Chondrocyte (in vitro differentiated cells): ENCODE data around the gene CCDC6. TPM values are rescaled to one million over a fixed set of nuclear protein-coding genes. Genes with fewer than 3 reads are reported as not detected.
"Not testable (repeated sequence)": the region's sequence is repeated elsewhere in the genome, so short reads cannot be mapped to it uniquely, and the experiment has no call there.

ENCODE experiments used
- DNase-seq: peaks from one replicate; pipeline ENCODE4 v3.0.0; 2021; ENCODE audit warnings: mixed read lengths, low spot score
- H3K27ac Mint-ChIP-seq: one replicate; pipeline ENCODE4 v1.8.0; 2021; ENCODE audit warnings: mild to moderate bottlenecking, moderate library complexity, mixed read lengths; ENCODE audit not compliant: unreplicated experiment
- H3K27me3 Mint-ChIP-seq: 2 replicates; pipeline ENCODE4 v1.8.0; 2021; ENCODE audit warnings: low read depth, mixed read lengths
- H3K36me3 Mint-ChIP-seq: 2 replicates; pipeline ENCODE4 v1.8.0; 2021; ENCODE audit warnings: low read depth, mixed read lengths
- H3K4me1 Mint-ChIP-seq: 2 replicates; pipeline ENCODE4 v1.8.0; 2021; ENCODE audit warnings: low read depth, mild to moderate bottlenecking, mixed read lengths
- H3K4me3 Mint-ChIP-seq: one replicate; pipeline ENCODE4 v1.8.0; 2021; ENCODE audit warnings: mild to moderate bottlenecking, moderate library complexity, mixed read lengths; ENCODE audit not compliant: unreplicated experiment
- H3K9me3 Mint-ChIP-seq: 2 replicates; pipeline ENCODE4 v1.8.0; 2021; ENCODE audit warnings: low read depth, mixed read lengths
- CTCF ChIP-seq: fragments of 200-600 bp; sonication (generic); IDR thresholded peaks from 2 replicates; pipeline ENCODE4 v1.5.0; 2021; ENCODE audit warnings: antibody characterized with exemption, mild to moderate bottlenecking, moderate library complexity
- total RNA-seq: library from RNA; stranded (reverse); gene quantifications from 3 replicates; pipeline ENCODE4 v1.2.1, GENCODE V29; 2021

CCDC6 gene
- total RNA-seq, 1 donor from 2014 or later, result 59.3 TPM

- no peak for TF ChIP-seq CTCF
- Mint-ChIP-seq H3K27ac (no peak overlapping the region), H3K4me1 (no peaks in the 10 kb centered on the region), H3K27me3 (no peaks in the 10 kb centered on the region), H3K4me3 (no peak overlapping the region), H3K36me3 (peaks cover 30% of the 10 kb centered on the region), H3K9me3 (no peaks in the 10 kb centered on the region)
- DNase-seq, result no peak
Measured at GRCh38 chr10:59799421-59799820, 106.9 kb downstream of the CCDC6 start.

- Mint-ChIP-seq H3K9me3 (no peaks in the 10 kb centered on the region), H3K36me3 (peaks cover 40% of the 10 kb centered on the region), H3K4me3 (no peak overlapping the region), H3K27me3 (no peaks in the 10 kb centered on the region), H3K4me1 (no peaks in the 10 kb centered on the region), H3K27ac (peak overlapping the region; percentile 27)
- no peak for DNase-seq
- no peak for TF ChIP-seq CTCF
Measured at GRCh38 chr10:59793919-59794318, 112.4 kb downstream of the CCDC6 start.

GRCh38 chr10:59792812-59793211 is 113.5 kb downstream of the CCDC6 start:
- DNase-seq, result no peak
- peak overlapping the region; percentile 51 for H3K27ac Mint-ChIP-seq
- no peaks in the 10 kb centered on the region for H3K27me3 Mint-ChIP-seq
- no peaks in the 10 kb centered on the region for H3K9me3 Mint-ChIP-seq
- no peak overlapping the region for H3K4me3 Mint-ChIP-seq
- no peaks in the 10 kb centered on the region for H3K4me1 Mint-ChIP-seq
- H3K36me3 Mint-ChIP-seq, result peaks cover 38% of the 10 kb centered on the region
- TF ChIP-seq CTCF, result no peak

- no peak for DNase-seq
- Mint-ChIP-seq H3K9me3 (no peaks in the 10 kb centered on the region), H3K27ac (no peak overlapping the region), H3K27me3 (no peaks in the 10 kb centered on the region), H3K36me3 (peaks cover 33% of the 10 kb centered on the region), H3K4me1 (no peaks in the 10 kb centered on the region), H3K4me3 (no peak overlapping the region)
- no peak for TF ChIP-seq CTCF
Measured at GRCh38 chr10:59791601-59792000, 114.8 kb downstream of the CCDC6 start.

- not testable (repeated sequence) for H3K4me3 Mint-ChIP-seq, DNase-seq, H3K27ac Mint-ChIP-seq, H3K4me1 Mint-ChIP-seq, H3K27me3 Mint-ChIP-seq, H3K9me3 Mint-ChIP-seq
- peaks cover 29% of the 10 kb centered on the region for H3K36me3 Mint-ChIP-seq
Measured at GRCh38 chr10:59790080-59790479, 116.3 kb downstream of the CCDC6 start.

- H3K36me3 Mint-ChIP-seq, result peaks cover 22% of the 10 kb centered on the region
- not testable (repeated sequence) for H3K9me3 Mint-ChIP-seq, H3K4me1 Mint-ChIP-seq, H3K27ac Mint-ChIP-seq, H3K27me3 Mint-ChIP-seq, H3K4me3 Mint-ChIP-seq, DNase-seq
Measured at GRCh38 chr10:59788914-59789313, 117.4 kb downstream of the CCDC6 start.

GRCh38 chr10:59787032-59787431 is 119.3 kb downstream of the CCDC6 start:
- H3K9me3 Mint-ChIP-seq, result not testable (repeated sequence)
- peaks cover 12% of the 10 kb centered on the region for H3K36me3 Mint-ChIP-seq

GRCh38 chr10:59785476-59785875 is 120.9 kb downstream of the CCDC6 start:
- H3K4me3 Mint-ChIP-seq, DNase-seq, H3K27ac Mint-ChIP-seq, H3K36me3 Mint-ChIP-seq, H3K9me3 Mint-ChIP-seq, H3K27me3 Mint-ChIP-seq, H3K4me1 Mint-ChIP-seq: not testable (repeated sequence)

More at GRCh38 chr10:59787032-59787431, 119.3 kb downstream of the CCDC6 start:
- DNase-seq, H3K27ac Mint-ChIP-seq, H3K4me1 Mint-ChIP-seq, H3K4me3 Mint-ChIP-seq, H3K27me3 Mint-ChIP-seq: not testable (repeated sequence)
